Umbilical cord (tissue), 2 donors: ENCODE results near the gene PPFIA2. TPM values are rescaled to one million over a fixed set of nuclear protein-coding genes. Genes with fewer than 3 reads are reported as not detected.

Source experiments
- DNase-seq: peaks from one replicate; pipeline ENCODE4 v3.0.0-alpha.2; 2015; ENCODE audit warnings: low spot score
- total RNA-seq: library from RNA; depleted of rRNA; stranded (reverse); fragments of >200 nt; gene quantifications from one replicate; pipeline ENCODE4 v1.2.3, GENCODE V29; 2014; ENCODE audit warnings: low replicate concordance; ENCODE audit not compliant: insufficient read depth

PPFIA2 gene
- total RNA-seq, 1 donor from 2014 or later: 20.5 TPM

- DNase-seq: peak; percentile 58
These were observed 308.0 kb downstream of the PPFIA2 start for GRCh38 chr12:81450920-81451739.

- no peak for DNase-seq
These were observed 317.5 kb downstream of the PPFIA2 start for GRCh38 chr12:81441629-81442028.

DNA sequence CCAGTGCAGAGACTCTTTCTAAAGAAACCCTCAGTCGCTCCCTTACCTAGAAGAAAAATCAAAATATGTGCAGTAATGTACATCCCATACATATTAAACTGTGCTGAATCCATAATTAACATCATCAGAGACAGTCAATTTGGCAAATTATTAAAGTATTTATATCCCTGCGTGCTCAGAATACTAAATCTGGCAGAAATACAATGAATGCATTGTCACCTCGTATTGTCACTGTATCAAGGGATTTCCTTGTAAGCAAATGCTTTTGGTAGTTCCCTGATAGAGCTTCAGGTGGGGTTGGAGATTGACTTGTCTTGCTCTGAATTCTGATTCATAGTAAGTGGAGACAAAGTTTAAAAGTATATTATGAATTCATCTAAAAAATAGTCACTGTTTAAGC, 319.1 kb downstream of the PPFIA2 start:
- DNase-seq: no peak

DNA sequence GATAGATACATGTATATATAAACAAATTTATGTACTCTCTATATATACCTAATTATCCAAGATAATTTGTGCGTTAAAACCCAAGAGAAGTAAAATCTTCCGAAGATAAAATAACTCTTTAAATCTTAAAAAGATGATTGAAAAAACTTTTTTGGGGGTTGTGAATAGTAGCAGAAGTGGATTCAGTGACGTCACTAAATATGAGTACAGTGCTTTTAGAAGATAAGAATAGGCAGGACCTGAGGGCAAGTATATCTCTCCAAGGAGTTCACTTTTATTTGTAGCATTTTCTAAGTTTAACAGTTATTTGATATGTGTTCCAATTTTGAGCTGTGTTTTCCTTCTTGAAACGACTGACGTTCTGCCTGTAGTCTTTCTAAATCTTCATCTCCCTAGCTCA, 319.8 kb downstream of the PPFIA2 start:
- DNase-seq: no peak

- DNase-seq: no peak
These were observed 342.1 kb downstream of the PPFIA2 start for GRCh38 chr12:81417056-81417455.

- DNase-seq: no peak
These were observed 342.6 kb downstream of the PPFIA2 start for GRCh38 chr12:81416571-81416970.

DNA sequence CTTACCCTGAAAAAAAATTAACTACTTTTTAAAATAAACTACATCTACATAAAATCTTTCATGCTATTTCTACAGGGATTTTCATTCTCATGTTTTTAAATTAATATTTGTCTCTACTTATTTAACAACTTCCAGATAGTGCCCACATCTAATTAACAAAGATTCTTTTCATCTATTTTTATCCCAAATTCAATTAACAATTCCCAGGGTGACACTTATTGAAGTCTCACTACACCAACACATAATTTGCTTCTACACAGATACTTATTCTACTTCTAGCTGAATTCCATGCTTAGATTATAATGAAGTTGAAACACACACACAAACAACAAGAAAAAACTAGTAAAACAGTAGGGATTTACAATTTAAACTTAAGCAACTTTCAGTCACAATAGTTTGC, 344.7 kb downstream of the PPFIA2 start:
- no peak for DNase-seq

GRCh38 chr12:81412940-81413339, 346.2 kb downstream of the PPFIA2 start:
- no peak for DNase-seq

DNA sequence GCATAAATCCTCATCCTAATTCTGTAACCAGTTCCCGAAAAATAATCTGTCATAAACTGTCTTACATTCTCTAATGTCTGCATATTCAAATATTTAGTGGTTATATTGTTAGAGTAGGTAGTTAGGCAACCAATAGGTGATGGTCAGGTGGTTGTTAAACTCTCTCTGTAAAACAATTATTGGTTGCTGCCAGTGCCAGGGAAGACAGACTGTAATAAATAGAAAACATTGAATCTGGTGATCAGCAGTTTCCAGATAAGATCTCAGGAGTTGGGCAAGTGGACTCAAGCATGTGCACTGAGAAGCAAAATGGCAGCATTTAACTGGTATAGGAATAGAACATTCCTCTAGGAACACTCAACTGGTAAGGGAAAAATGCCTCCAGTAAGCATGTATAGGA, 355.8 kb downstream of the PPFIA2 start:
- DNase-seq: no peak

DNA sequence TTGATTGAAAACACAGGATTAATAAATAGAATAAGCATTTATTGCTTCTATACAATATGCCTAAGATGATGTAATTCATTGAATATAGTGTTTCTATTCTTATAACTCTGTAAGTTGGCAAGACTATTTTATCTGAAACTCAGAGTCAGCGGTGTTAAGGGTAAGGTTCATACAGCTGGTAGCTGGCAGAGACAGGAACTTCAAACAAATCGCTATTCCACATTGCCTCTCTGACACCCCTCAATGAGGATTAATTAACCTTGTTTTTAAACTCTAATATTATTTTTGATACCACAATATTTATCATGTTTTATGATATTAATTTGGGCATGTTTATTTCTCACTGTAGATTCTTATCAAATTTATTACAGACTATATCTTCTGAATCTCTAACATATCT, 357.9 kb downstream of the PPFIA2 start:
- DNase-seq: no peak

DNA sequence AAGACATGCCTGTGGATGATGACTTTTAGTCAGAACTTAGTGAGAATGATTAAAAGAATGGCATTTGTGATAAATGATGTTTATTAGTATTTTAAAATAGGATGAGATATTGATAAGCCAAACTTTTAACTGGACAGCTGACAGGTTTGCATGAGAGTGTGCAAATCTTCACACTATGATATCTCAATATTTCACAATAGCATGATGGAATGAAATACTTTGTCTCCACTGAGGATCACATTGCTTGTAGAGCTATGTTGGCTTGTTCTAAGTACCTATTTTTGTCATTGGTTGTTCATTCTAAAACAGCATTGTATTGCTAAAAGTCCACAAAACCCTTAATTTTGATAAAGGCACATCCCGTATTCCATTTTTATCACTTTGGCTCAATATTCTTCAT, 359.1 kb downstream of the PPFIA2 start:
- DNase-seq: no peak

DNA sequence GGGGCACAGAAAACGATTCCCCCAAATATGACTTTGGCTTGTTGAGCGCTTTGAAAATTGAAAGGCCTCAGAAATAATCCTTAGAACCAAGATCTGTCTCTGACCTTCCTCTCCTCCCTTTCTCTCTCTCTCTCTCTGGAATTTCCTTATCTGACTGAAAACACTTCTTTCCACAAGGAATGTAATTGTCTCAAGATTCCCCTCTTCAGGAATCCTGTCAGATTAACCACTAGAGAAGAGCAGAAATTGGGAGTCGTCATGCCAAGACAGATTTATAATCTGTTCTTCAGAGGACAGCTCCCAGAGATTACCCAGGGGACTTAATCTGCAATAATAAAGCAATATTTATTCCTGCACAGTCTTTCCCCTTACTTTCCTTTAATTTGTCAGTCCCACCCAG, 363.7 kb downstream of the PPFIA2 start:
- DNase-seq: no peak

DNA sequence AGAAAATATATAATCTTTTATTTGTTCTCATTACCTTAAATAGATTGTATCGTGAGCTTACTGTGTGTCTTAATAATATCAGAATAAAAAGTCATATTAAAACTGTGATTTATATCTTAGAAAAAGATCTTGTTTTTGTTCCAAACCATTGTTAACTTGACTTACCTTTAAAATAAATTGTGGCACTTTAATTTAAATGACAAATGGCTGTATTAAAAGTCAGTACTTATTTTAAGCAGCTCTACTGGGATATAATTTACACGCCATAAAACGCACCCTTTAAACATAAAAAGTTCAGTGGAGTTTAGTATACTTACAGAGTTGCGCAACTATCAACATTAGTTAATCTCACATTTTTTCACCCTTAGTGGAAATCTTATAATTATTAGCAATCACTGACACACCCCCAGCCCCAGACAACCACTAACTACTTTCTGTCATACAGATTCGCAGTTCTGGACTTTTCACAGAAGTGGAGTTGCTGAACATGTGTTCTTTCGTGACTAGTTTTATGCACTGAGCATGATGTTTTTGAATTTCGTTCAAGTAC, 369.5 kb downstream of the PPFIA2 start:
- no peak for DNase-seq

GRCh38 chr12:81386101-81386500, 373.0 kb downstream of the PPFIA2 start:
- DNase-seq: no peak

DNA sequence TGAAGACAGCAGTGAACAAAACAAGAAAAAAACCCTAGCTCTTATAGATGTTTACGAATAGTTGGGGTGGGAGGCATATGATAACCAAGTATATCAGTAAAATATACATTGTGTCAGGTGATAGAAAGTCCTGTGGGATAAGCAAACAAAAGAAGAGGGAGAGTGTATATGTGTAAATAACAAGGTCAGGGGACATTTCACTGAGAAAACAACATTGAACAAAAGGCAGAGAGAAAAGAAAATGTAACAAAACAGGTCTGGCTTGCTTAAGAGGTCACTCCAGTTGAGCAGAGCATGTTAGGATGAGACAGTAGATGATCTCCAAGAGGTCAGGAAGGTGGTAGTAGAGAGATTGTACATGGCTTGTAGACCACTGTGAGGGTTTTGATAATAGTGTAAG, 377.2 kb downstream of the PPFIA2 start:
- no peak for DNase-seq

GRCh38 chr12:81378601-81379285, 380.4 kb downstream of the PPFIA2 start:
- no peak for DNase-seq

DNA sequence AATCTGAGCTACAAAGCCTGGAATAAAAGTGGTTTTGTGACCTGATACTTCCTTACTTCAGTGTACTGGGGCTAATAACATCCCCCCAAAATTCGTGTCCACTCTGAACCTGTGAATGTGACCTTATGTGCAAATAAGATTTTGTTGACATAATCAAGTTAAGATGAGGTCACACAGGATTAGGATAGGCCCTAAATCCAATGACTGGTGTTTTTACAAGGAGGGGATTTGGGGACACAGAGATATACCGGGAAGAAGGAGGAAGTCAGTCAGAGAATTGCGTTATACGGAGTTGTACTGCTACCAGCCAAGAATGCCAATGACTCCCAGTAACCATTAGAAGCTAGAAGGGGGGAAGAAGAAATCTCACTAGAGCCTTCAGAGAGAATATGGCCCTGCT, 381.4 kb downstream of the PPFIA2 start:
- no peak for DNase-seq

- no peak for DNase-seq
These were observed 383.2 kb downstream of the PPFIA2 start for GRCh38 chr12:81375969-81376368.

DNA sequence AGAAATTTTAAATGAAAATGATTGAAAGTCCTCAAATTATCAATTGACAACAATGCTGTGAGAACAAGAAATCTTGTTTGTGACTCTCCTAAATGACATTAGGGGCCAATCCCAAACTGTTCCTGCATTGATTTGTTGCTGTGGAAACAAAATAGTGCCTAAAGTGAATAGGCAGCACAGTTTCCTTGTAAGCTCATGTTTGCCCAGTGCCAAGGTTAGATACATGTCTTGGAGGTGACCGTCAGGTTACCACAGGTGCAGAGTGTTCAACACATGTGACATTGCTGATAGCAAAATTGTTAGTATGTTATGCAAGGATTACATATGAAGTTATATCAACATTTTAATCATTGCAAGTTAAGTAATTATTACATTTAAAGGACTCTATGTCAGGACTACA, 388.7 kb downstream of the PPFIA2 start:
- DNase-seq: no peak

GRCh38 chr12:81369175-81369574, 390.0 kb downstream of the PPFIA2 start:
- DNase-seq: no peak

DNA sequence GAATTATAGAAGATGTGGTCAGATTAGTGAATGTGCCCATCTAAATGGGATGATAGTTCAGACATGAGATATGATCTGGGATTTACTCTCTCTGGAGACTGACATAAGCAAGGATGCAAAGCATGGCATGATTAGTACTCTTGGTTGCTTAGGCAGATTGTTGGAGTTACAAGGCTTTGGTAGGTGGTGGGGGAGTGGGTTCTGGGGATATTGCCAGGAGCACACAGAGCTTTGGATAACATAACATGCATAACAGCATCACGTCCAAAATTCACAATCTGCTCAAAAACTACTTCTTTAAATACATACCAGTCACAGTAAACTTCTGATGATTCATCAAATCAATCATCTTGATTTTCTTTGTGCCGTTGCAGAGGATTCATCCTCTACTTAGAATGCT, 393.9 kb downstream of the PPFIA2 start:
- DNase-seq: no peak

DNA sequence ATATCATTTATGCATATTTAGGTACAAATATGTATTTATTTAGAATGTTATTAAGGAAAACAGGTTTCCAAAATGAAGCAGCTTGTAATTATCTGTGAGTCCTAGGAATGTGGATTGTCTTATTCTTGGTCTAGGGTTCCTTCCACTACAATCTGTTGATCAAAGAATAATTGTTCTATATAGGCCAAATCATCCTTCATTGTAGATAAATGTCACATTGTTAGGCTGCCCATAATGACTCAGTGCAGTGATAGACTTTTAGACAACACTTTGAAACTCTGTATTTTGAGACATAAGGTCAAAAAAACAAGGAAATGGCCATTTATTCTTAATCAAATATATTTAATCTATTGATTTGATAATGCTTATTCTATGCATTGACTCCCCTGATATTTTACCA, 398.2 kb downstream of the PPFIA2 start:
- no peak for DNase-seq

GRCh38 chr12:81359736-81360135, 399.4 kb downstream of the PPFIA2 start:
- no peak for DNase-seq
